ENCODE results near the gene ENDOV.

ENDOV gene

DNA sequence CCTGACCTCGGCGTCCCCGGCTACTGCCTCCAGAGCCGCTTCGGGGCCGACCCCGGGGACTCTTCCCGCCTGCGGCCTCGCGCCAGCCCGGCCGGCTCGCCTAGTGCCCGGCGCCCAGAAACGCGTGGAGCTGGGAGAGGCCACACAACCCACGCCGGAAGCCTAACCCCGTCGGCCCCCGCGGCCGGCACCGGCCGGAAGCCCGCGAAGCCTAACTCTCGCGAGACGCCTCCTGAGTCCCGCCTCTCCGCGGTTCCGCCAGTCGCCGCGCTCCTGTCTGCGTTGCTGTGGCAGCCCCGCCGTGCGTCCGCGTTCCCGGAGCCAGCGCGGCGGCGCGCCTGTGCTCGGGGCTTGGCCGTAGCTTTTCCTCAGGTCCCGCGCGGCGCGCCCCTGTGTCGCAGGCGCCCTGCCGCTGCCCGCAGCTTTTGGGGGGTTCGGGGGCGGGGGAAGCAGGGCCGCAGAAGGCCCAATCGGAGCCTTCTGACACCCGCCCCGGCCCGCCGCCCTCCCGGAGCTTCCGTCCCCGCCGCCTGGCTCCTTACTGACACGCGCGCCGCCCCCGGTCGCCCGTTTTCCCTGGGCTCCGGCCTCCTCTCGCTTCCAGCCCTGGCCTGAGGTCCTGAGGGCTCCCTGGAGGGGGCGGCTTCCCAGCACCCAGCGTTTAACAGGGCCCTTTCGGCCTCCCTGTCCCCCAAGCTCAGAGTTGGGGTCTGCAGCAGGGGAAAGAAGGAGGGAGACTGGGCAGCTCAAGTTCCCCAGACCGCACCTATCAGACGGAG, 39.8 kb downstream of the ENDOV start:
- POLR2A ChIA-PET: interaction anchor here (0.6 to 3.9 kb wide), 70 partner anchors 11 to 668 kb away, joined by 3 to 104 read pairs (median 4); partner anchors contain the start of genes CHMP6, ENDOV, NPTX1 and RPTOR
- TF ChIP-seq HDGF (IDR thresholded peaks at IDR 0.05; ENCODE audit: borderline replicate concordance): no peak
- TF ChIP-seq SP1 (IDR thresholded peaks at IDR 0.05): no peak
- TF ChIP-seq ELF4 (IDR thresholded peaks at IDR 0.05): peak; percentile 58
- TF ChIP-seq CTBP1 (IDR thresholded peaks at IDR 0.05; ENCODE audit: borderline replicate concordance): no peak
- TF ChIP-seq LEF1 (IDR thresholded peaks at IDR 0.05; ENCODE audit: borderline replicate concordance): no peak
- peak; percentile 83; the same call in 1 of the 2 replicates for TF ChIP-seq L3MBTL2 (conservative IDR thresholded peaks at IDR 0.05)
- CTCF ChIA-PET: interaction anchor here (0.6 to 1.4 kb wide), 6 partner anchors 10 to 338 kb away, joined by 3 to 7 read pairs (median 4); no protein-coding TSS in a partner anchor
- DNase-seq (ENCODE audit: extremely low spot score): peak; percentile 98

DNA sequence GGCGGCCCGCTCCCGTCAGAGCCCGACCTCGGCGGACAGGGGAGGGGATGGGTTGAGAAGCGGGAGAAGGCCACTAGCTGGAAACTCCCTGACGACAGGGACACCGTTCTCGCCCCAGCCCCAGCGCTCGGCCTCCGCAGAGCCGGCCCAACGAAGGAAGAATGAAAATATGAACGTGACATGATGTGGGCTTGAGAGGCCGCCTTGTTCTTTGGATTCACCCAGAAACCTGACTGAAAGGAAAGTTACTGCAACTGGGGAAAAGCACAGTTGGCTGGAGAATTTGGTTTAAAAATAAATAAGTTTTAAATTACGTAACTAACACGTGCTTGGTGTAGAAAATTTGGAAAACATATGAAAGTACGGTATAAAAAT, 40.4 kb downstream of the ENDOV start:
- ChIA-PET CTCF (interaction anchor here (0.9 to 1.4 kb wide), 3 partner anchors 10 to 195 kb away, joined by 3 to 7 read pairs (median 6); no protein-coding TSS in a partner anchor), POLR2A (interaction anchor here (0.6 to 3.9 kb wide), 43 partner anchors 12 to 669 kb away, joined by 3 to 104 read pairs (median 6); partner anchors contain the start of genes CHMP6, ENDOV, NPTX1 and RPTOR)
- peak; percentile 73 for DNase-seq (ENCODE audit: extremely low spot score)
- TF ChIP-seq LEF1 (IDR thresholded peaks at IDR 0.05; ENCODE audit: borderline replicate concordance) (no peak), HDGF (IDR thresholded peaks at IDR 0.05; ENCODE audit: borderline replicate concordance) (no peak), L3MBTL2 (conservative IDR thresholded peaks at IDR 0.05) (peak; percentile 65), SP1 (IDR thresholded peaks at IDR 0.05) (no peak), SUZ12 (IDR thresholded peaks at IDR 0.05) (no peak), ARNT (IDR thresholded peaks at IDR 0.05) (no peak)

DNA sequence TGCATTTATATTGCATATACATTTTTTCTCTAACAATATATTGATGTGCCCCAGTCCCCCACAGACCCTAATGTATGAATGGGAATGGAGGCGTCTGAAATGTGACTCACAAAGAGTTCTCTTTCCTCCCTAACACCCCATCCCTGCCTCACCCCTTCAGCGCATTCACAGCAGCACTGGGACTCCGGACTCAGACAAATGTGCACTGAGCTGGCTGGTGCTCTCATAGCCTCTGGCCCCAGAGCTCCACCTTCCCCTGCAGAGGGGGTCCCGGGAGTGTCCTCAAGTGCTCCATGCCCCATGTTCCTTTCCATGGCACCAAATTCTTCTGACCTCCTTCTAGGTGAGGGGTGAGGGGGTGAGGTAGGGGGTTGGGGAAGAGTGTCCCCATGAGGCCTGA, 40.8 kb downstream of the ENDOV start:
- CTCF ChIA-PET: interaction anchor here (1.4 kb wide), 1 partner anchor 194 kb away, joined by 7 read pairs; no protein-coding TSS in a partner anchor

DNA sequence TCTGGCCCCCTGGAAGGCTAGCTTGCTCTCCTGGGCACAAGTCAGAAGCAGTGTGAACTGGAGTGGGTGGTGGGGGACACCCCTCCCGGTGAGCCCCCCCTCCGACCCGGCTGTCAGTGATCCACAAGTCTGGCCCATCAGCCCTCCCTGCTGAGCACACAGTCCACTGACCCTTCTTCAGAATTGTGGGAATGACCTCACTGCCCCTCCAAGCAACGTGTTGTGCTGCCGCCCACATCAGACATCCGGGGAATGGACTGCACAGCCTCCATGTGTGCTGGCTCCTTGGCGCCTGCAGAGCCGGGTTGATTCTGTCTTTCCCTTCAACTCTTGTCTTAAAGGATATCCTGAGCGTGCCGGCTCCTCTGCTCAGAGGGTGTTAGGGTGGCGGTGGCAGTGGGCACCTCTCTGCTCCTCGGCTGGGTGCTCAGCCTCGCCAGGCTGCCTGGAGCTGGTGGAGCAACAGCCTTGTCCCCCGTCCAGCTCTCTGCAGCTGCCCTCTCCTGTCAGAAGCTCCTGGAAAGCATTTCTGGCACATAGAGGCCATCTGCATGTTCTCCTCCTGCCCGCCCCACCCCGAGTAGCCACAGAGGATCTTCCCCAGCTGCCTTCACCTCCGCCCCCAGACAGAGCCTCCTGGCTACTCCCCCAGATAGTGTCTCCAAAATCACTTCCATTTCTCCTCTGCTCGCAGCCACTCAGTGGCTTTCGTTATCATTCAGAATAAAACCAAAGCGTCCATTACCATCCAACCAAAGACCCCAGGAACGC, 41.7 kb downstream of the ENDOV start:
- ChIA-PET CTCF (no interaction called here), POLR2A (interaction anchor here (1.0 to 3.9 kb wide), 7 partner anchors 10 to 119 kb away, joined by 3 to 104 read pairs (median 16); partner anchors contain the start of gene NPTX1)
- no peak for TF ChIP-seq BHLHE40 (IDR thresholded peaks at IDR 0.05; ENCODE audit: borderline replicate concordance)
- TF ChIP-seq ZNF384 (IDR thresholded peaks at IDR 0.05): no peak
- TF ChIP-seq CTBP1 (IDR thresholded peaks at IDR 0.05; ENCODE audit: borderline replicate concordance): no peak
- TF ChIP-seq ELF4 (IDR thresholded peaks at IDR 0.05): no peak
- no peak for TF ChIP-seq FOXA1 (IDR thresholded peaks at IDR 0.05)
- no peak for TF ChIP-seq LEF1 (IDR thresholded peaks at IDR 0.05; ENCODE audit: borderline replicate concordance)

More for the DNA sequence above, 40.8 kb downstream of the ENDOV start:
- TF ChIP-seq CTBP1 (IDR thresholded peaks at IDR 0.05; ENCODE audit: borderline replicate concordance) (no peak), ARNT (IDR thresholded peaks at IDR 0.05) (no peak), BHLHE40 (IDR thresholded peaks at IDR 0.05; ENCODE audit: borderline replicate concordance) (no peak), TARDBP (IDR thresholded peaks at IDR 0.05) (no peak), FOXK2 (IDR thresholded peaks at IDR 0.05) (no peak), SUZ12 (IDR thresholded peaks at IDR 0.05) (no peak), L3MBTL2 (conservative IDR thresholded peaks at IDR 0.05) (no peak), SP1 (IDR thresholded peaks at IDR 0.05) (no peak), ZNF384 (IDR thresholded peaks at IDR 0.05) (no peak), ELF4 (IDR thresholded peaks at IDR 0.05) (no peak), HDGF (IDR thresholded peaks at IDR 0.05; ENCODE audit: borderline replicate concordance) (no peak), LEF1 (IDR thresholded peaks at IDR 0.05; ENCODE audit: borderline replicate concordance) (no peak)
- TF ChIP-seq, protein P1, sequence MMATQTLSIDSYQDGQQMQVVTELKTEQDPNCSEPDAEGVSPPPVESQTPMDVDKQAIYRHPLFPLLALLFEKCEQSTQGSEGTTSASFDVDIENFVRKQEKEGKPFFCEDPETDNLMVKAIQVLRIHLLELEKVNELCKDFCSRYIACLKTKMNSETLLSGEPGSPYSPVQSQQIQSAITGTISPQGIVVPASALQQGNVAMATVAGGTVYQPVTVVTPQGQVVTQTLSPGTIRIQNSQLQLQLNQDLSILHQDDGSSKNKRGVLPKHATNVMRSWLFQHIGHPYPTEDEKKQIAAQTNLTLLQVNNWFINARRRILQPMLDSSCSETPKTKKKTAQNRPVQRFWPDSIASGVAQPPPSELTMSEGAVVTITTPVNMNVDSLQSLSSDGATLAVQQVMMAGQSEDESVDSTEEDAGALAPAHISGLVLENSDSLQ (IDR thresholded peaks at IDR 0.05): no peak
- no peak for DNase-seq (ENCODE audit: extremely low spot score)
- POLR2A ChIA-PET: interaction anchor here (0.7 to 3.9 kb wide), 17 partner anchors 11 to 514 kb away, joined by 3 to 104 read pairs (median 6); partner anchors contain the start of genes ENDOV and NPTX1

DNA sequence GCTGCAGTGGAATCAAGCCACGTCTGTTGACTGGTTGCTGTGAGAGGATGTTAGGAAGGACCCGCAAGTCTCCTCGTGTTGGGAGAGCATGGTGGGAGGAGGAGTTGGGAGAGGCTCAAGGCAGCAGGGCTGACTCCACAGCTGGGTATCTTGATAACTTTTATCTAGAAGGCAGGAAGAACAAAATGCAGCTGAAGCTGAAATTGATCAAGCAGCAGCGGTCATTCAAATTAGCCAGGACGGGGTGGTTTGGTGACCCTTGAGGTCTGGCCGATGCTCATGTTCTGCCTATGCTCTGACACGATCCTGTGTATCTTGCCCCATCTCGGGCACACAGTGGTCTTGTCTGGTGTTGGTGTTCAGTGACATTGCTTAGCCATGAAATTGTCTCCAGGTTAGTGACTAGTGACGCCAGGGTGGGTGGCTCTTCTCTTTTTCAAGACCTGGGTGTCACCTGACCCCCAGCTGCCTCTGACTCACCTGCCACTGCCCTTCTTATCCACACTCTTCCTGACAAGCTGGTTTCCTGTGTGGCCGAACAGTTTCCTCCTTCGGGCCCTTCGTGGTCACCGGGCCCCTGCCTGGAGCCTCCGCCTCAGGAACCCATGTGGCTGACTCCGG, 42.4 kb downstream of the ENDOV start:
- DNase-seq (ENCODE audit: extremely low spot score): no peak
- TF ChIP-seq, protein P1 (IDR thresholded peaks at IDR 0.05): no peak
- no peak for TF ChIP-seq SP1 (IDR thresholded peaks at IDR 0.05)
- no peak for TF ChIP-seq ARNT (IDR thresholded peaks at IDR 0.05)
- TF ChIP-seq FOXA1 (IDR thresholded peaks at IDR 0.05): no peak
- TF ChIP-seq L3MBTL2 (conservative IDR thresholded peaks at IDR 0.05): no peak
- no peak for TF ChIP-seq NFRKB (IDR thresholded peaks at IDR 0.05)
- TF ChIP-seq CTBP1 (IDR thresholded peaks at IDR 0.05; ENCODE audit: borderline replicate concordance): no peak
- no peak for TF ChIP-seq BHLHE40 (IDR thresholded peaks at IDR 0.05; ENCODE audit: borderline replicate concordance)
- no peak for TF ChIP-seq TARDBP (IDR thresholded peaks at IDR 0.05)
- TF ChIP-seq FOXK2 (IDR thresholded peaks at IDR 0.05): no peak
- no peak for TF ChIP-seq ELF4 (IDR thresholded peaks at IDR 0.05)
- no peak for TF ChIP-seq ZNF384 (IDR thresholded peaks at IDR 0.05)
- TF ChIP-seq FOXM1 (IDR thresholded peaks at IDR 0.05; ENCODE audit: borderline replicate concordance): no peak
- TF ChIP-seq SUZ12 (IDR thresholded peaks at IDR 0.05): no peak
- TF ChIP-seq HDGF (IDR thresholded peaks at IDR 0.05; ENCODE audit: borderline replicate concordance): no peak
- POLR2A ChIA-PET: interaction anchor here (3.9 kb wide), 1 partner anchor 10 kb away, joined by 104 read pairs; no protein-coding TSS in a partner anchor

More for the DNA sequence above, 41.7 kb downstream of the ENDOV start:
- no peak for DNase-seq (ENCODE audit: extremely low spot score)

More for the DNA sequence above, 42.4 kb downstream of the ENDOV start:
- CTCF ChIA-PET: no interaction called here
